Superior temporal gyrus (tissue), 1 donor: Measurements from ENCODE around the gene CDK11A.
A peak's percentile ranks its signal among the peaks of the same experiment; 100 is the strongest.
"Not testable (repeated sequence)": the region's sequence is repeated elsewhere in the genome, so short reads cannot be mapped to it uniquely, and the experiment has no call there.

Source experiments
- DNase-seq: peaks from one replicate; pipeline ENCODE4 v3.0.0-alpha.2; 2016; ENCODE audit errors: extremely low spot score

The CDK11A gene

DNA sequence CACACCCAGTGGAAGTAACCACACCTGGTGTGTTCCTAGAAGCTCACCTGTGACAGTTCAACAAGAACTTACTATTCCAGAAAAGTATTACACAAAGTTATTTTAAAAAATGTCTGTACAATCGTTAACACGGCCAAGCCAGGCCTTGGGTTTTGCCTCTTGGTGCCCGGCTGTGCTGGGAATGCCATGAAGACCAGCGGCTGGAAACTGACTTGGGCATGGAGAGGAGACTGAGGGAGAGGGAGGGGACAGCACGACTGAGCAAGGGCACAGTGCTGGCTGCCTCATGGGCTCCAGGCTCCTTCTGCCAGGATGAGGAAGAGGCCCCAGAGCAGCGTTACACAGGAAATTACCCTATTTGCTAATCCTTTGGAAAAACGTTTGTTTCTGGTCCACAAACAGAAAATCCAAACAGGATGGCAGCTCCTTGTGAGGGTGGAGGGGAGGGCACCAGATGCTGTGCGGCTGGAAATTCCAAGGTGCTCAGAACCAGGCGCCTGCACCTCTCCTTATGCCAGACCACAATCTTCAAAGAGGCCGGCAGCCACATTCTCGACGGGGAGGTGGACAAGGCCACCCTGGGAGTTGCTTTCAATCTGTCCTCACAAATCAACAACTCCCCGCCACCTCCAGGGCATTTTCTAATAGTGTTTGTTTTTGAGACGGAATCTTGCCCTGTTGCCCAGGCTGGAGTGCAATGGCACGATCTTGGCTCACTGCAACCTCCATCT, 61.2 kb downstream of the CDK11A start:
- not testable (repeated sequence) for DNase-seq

DNA sequence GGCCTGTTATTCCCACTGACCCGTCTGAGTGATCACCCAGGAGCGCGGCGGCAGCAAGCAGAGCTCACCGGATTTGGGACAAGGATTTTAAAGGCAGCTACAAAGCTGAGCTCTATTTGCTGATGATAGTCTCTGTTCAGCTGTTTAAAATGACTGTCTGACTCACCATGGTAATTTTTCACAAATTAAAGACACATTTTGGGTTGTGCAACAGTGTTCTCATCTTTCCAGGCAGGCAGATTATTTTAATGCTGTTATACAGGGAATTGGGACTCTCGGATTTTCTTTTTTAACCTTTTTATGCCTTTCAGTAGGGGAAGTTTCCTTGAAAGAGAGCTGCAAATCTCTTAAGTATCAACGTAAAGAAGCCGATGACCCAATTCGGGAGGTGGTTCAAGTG, 61.8 kb downstream of the CDK11A start:
- not testable (repeated sequence) for DNase-seq

DNA sequence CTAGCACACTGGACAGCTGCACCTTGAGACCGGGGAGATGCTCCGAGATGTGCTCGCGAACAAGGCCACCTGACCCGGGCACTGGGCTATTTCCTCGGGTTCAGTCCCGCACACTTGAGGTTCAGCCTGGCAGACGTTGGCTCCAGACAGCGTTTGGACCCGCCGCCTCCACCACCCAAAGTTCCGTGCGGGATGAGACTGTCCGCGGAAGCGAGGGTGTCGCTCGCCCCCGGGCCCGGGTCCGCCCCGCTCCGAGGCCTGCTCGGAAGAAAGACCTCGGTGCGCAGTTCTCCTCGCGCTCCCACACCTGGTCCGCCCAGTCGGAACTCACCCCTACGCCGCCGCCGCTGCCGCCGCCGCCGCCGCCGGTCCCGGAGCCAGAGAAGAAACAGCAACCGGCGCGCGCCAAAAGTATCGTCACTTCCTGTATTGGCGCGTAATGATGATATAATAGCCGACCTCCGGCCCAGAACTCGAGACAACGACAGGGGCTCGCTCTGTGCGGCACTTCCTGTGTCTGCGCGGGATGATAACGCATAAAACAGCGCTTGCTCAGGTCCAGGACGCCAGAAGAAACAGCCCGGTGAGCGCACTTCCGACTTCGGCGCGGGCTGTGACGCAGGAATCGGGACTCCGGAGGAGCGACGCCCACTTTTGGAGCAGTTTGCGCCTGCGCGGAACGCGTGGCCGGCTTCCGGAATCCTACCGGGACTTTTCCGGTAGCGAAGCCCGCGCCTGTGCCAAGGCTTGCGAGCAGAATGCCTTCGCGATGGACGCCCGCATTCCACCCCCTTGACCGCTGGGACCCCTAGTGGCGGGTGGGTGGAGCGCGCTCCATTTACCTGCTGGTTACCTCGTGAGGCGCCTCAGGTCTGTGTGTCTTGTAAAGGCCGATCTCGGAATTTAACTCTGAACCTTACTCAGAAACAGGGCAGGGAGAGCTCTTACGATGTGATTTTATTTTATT, 65.3 kb downstream of the CDK11A start, which contains the start of gene CDK11B:
Gene CDK11B, minus strand, starts transcription at position 422 of the 967 bp plus-strand sequence. CDS start 1,519 bp downstream, outside the sequence.
- peak; percentile 90 for DNase-seq
